MCF 10A (cell line): ENCODE measurements around the gene ARR3. TPM values are rescaled to one million over a fixed set of nuclear protein-coding genes. Genes with fewer than 3 reads are reported as not detected.

Source experiments
- BruUV-seq: library from RNA; stranded (reverse); fragments of 400-500 nt; replicated peaks from 2 replicates; lab custom pipeline; 2021; lab: Mats Ljungman, UMichigan
- CTCF ChIA-PET: fragments of 300-600 bp; sonication (Branson Sonifier 250); formaldehyde crosslinking; extraction: SDS; loops from one replicate; lab custom pipeline; 2021; ENCODE audit warnings: antibody characterized with exemption, inconsistent platforms; lab: Yijun Ruan, JAX
- POLR2A ChIA-PET: fragments of 300-600, 350-650 bp; sonication (Branson Sonifier 250); formaldehyde crosslinking; extraction: SDS; loops from one replicate; lab custom pipeline; 2020; ENCODE audit warnings: antibody characterized with exemption, inconsistent platforms; lab: Yijun Ruan, JAX
- DNase-seq: peaks from one replicate; pipeline ENCODE4 v3.0.0-alpha.2; 2018; ENCODE audit not compliant: unreplicated experiment
- H3K27ac Mint-ChIP-seq: one replicate; pipeline ENCODE4 v1.8.0; 2022; ENCODE audit warnings: mild to moderate bottlenecking, low read depth, mixed read lengths; ENCODE audit not compliant: unreplicated experiment
- H3K27me3 Mint-ChIP-seq: one replicate; pipeline ENCODE4 v1.8.0; 2022; ENCODE audit warnings: mixed read lengths; ENCODE audit not compliant: insufficient read depth, unreplicated experiment
- H3K36me3 Mint-ChIP-seq: one replicate; pipeline ENCODE4 v1.8.0; 2022; ENCODE audit warnings: mild to moderate bottlenecking, moderate library complexity, mixed read lengths; ENCODE audit not compliant: insufficient read depth, unreplicated experiment
- H3K4me1 Mint-ChIP-seq: one replicate; pipeline ENCODE4 v1.8.0; 2022; ENCODE audit warnings: mixed read lengths; ENCODE audit not compliant: insufficient read depth, unreplicated experiment
- H3K4me3 Mint-ChIP-seq: one replicate; pipeline ENCODE4 v1.8.0; 2022; ENCODE audit warnings: mild to moderate bottlenecking, moderate library complexity, mixed read lengths; ENCODE audit not compliant: unreplicated experiment
- H3K9me3 Mint-ChIP-seq: one replicate; pipeline ENCODE4 v1.8.0; 2022; ENCODE audit warnings: mixed read lengths; ENCODE audit not compliant: unreplicated experiment
- intact Hi-C: fragments of 100-400 bp; cut with micrococcal nuclease; formaldehyde crosslinking; loops from 2 replicates; pipeline ENCODE4 v1.14.1; 2022
- total RNA-seq: library from RNA; stranded (reverse); gene quantifications from 2 replicates; pipeline ENCODE4 v1.2.3, GENCODE V29; 2022
- TF ChIP-seq, protein P1 (sequence below): fragments of 200-600 bp; IDR thresholded peaks from one replicate; pipeline ENCODE4 v1.8.0; 2022; ENCODE audit warnings: antibody characterized with exemption, mild to moderate bottlenecking; ENCODE audit not compliant: unreplicated experiment

Gene ARR3
- total RNA-seq, 1 experiment from 2014 or later = not detected

GRCh38 chrX:70279081-70279480 is 10.9 kb downstream of the ARR3 start:
- DNase-seq = no peak
- ChIA-PET POLR2A (interaction anchor here (0.9 to 1.3 kb wide), 2 partner anchors 11 to 12 kb away, joined by 3 to 4 read pairs; partner anchors contain the start of genes KIF4A and PDZD11), CTCF (interaction anchor here (0.6 to 1.0 kb wide), 2 partner anchors 11 to 17 kb away, joined by 3 to 4 read pairs; partner anchors contain the start of genes KIF4A and PDZD11)
- TF ChIP-seq, protein P1, sequence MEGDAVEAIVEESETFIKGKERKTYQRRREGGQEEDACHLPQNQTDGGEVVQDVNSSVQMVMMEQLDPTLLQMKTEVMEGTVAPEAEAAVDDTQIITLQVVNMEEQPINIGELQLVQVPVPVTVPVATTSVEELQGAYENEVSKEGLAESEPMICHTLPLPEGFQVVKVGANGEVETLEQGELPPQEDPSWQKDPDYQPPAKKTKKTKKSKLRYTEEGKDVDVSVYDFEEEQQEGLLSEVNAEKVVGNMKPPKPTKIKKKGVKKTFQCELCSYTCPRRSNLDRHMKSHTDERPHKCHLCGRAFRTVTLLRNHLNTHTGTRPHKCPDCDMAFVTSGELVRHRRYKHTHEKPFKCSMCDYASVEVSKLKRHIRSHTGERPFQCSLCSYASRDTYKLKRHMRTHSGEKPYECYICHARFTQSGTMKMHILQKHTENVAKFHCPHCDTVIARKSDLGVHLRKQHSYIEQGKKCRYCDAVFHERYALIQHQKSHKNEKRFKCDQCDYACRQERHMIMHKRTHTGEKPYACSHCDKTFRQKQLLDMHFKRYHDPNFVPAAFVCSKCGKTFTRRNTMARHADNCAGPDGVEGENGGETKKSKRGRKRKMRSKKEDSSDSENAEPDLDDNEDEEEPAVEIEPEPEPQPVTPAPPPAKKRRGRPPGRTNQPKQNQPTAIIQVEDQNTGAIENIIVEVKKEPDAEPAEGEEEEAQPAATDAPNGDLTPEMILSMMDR = no peak
- intact Hi-C loops = no loop called here
- Mint-ChIP-seq H3K9me3 (no peaks in the 10 kb centered on the region), H3K36me3 (no peaks in the 10 kb centered on the region), H3K27me3 (peaks cover 25% of the 10 kb centered on the region), H3K4me1 (no peaks in the 10 kb centered on the region), H3K4me3 (no peak overlapping the region), H3K27ac (no peak overlapping the region)
- BruUV-seq = no TSS peak

DNA sequence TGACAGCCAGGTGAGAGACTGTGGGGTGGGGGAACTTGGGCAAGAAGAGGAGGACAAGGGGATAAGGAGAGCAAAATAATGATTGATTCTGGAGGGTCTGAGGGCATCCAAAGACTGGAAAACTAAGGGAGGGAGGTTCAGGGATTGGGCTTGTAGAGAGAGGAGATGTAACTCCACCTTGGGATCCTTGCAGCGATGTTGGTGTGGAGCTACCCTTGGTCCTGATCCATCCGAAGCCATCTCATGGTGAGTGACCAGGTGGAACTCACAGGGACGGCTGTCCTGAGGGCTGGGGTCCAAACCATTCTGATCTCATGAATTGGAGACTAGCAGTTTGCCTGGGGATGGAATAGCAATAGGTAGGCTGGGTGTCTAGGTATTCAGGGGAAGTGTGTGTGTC is 12.4 kb downstream of the ARR3 start:
- CTCF ChIA-PET = interaction anchor here (0.8 kb wide), 1 partner anchor 156 kb away, joined by 3 read pairs; no protein-coding TSS in a partner anchor
- Mint-ChIP-seq H3K4me1 (no peaks in the 10 kb centered on the region), H3K4me3 (no peak overlapping the region), H3K27ac (no peak overlapping the region), H3K27me3 (peaks cover 39% of the 10 kb centered on the region), H3K9me3 (no peaks in the 10 kb centered on the region), H3K36me3 (no peaks in the 10 kb centered on the region)
- no peak for DNase-seq
- TF ChIP-seq, protein P1 = no peak
- POLR2A ChIA-PET = interaction anchor here (0.8 kb wide), 1 partner anchor 121 kb away, joined by 4 read pairs; no protein-coding TSS in a partner anchor
- no TSS peak for BruUV-seq
- intact Hi-C loops = no loop called here

GRCh38 chrX:70281951-70282350 is 13.8 kb downstream of the ARR3 start, which contains the start of gene RAB41:
Gene RAB41 (plus strand): TSS chrX:70282172. CDS start chrX:70282218, 46 bp downstream.
- no peak for DNase-seq
- ChIA-PET POLR2A (no interaction called here), CTCF (no interaction called here)
- H3K27ac Mint-ChIP-seq = no peak within 1 kb of the TSS
- no peaks in the 10 kb centered on the region for H3K4me1 Mint-ChIP-seq
- H3K4me3 Mint-ChIP-seq = no peak within 1 kb of the TSS
- H3K9me3 Mint-ChIP-seq = no peaks in the 10 kb centered on the region
- H3K27me3 Mint-ChIP-seq = peaks cover 51% of the 10 kb centered on the region
- intact Hi-C loops = no loop called here
- TF ChIP-seq, protein P1 = no peak
- peaks cover 8% of the 10 kb centered on the region for H3K36me3 Mint-ChIP-seq
- BruUV-seq = no TSS peak

DNA sequence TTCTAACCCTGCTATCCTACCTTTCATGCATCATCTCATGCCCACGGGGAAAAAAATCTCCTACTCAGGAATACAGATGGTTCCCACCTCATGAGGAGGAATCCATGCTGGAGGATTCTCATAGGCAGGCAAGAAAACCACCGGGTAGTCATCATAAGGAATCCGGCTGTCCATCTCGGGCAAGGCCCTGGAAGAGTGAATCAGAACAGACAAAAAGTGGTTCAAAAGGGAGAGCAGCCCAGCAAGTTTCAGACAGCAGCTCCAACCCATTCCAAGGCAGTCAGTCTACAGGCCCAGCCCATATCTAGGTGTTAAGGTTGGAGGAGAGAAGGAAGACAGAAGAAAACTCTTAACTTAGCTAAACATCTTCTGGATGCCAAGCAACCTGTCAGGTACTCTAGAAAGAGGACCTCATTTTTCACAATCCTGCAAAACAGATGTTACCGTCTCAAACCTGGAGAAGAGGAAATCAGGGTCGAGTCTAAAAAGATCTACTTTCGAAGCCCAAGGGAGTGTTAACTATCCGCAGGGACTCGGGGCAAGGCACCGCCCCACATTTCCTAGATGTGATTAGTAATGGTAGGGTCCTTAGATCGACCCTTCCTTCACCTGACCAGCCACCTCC is 21.1 kb downstream of the ARR3 start:
- Mint-ChIP-seq H3K9me3 (no peaks in the 10 kb centered on the region), H3K4me1 (peaks cover 6% of the 10 kb centered on the region), H3K4me3 (peak overlapping the region; percentile 84), H3K27ac (peak overlapping the region; percentile 53), H3K36me3 (peaks cover 15% of the 10 kb centered on the region), H3K27me3 (peaks cover 37% of the 10 kb centered on the region)
- TF ChIP-seq, protein P1 = no peak
- BruUV-seq = TSS peak; percentile 58
- intact Hi-C loops = no loop called here
- no peak for DNase-seq
- ChIA-PET POLR2A (interaction anchor here (0.6 to 1.9 kb wide), 9 partner anchors 11 to 1240 kb away, joined by 3 to 14 read pairs (median 3); partner anchors contain the start of gene IGBP1), CTCF (interaction anchor here (0.8 to 2.4 kb wide), 3 partner anchors 26 to 691 kb away, joined by 3 to 5 read pairs (median 4); no protein-coding TSS in a partner anchor)
